ENCODE measurements around the gene ADARB2.

- TF ChIP-seq CTCF (IDR thresholded peaks at IDR 0.05) = no peak
- no peak for TF ChIP-seq ZFX (IDR thresholded peaks at IDR 0.05; ENCODE audit: borderline replicate concordance)
Observed at GRCh38 chr10:1130226-1130625, 607.1 kb downstream of the ADARB2 start.
